ENCODE data around the gene SLC18B1. TPM values are rescaled to one million over a fixed set of nuclear protein-coding genes. Genes with fewer than 3 reads are reported as not detected.

SLC18B1 gene
- total RNA-seq = 1 to 10 TPM; 3.8 to 4.5 (median 4.3) TPM

DNA sequence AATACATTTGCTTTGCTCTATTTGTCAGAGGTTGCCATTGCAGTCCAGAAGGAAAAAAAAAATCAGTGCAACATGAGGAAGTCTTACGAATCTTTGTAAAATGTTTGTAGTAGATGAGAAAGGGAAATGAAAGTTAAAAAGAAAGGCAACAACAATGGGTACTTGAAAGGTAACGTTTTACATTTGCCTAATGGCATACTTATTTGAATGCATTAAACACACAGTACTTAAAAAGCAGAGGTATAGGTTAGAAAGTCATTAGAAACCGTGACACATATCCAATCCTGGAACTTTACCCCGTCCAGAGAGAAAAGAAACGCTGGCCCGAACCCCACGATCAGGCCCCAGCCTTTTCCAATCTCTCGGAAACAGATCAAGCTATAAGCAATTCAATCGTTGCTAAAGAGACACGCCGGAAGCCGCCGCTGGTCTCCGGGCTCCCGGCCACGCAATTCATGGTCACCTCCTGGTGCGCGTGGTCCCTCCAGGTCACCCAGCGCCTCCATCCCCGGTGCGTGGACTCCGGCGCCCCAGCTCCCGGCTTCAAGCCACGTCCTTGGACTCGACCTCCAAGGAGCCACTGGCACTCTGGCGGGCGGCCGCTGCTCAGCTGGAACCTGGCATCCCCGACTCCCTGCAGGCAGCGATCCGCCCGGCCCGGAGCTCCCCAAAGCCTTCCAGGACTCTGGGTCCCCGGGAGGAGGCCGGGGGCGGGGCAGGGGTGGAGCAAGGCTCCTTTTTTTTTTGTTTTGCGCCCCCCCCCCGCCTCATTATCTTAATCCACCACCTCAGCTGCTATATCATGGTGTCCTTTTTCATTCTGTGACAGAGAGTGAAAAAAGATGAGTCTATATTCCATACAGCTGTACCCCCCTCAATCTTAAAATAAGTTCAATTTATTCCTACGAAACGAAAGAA, at the start of gene SLC18B1:
Gene SLC18B1, minus strand, starts transcription at position 687 of the 918 bp plus-strand sequence. Its CDS starts 181 bp downstream, at position 506.
- no peaks in the 10 kb centered on the region for H3K9me3 Mint-ChIP-seq
- DNase-seq (peak; percentile 50), ATAC-seq (peak; percentile 66 to 69)
- H3K27me3 Mint-ChIP-seq (ENCODE audit: low read depth) = no peaks in the 10 kb centered on the region
- no peak within 1 kb of the TSS for H3K4me3 Mint-ChIP-seq
- H3K4me1 Mint-ChIP-seq (ENCODE audit: low read depth) = peaks cover 21% of the 10 kb centered on the region
- H3K36me3 Mint-ChIP-seq (ENCODE audit: insufficient read depth) = peaks cover 10% of the 10 kb centered on the region

- no peaks in the 10 kb centered on the region for H3K36me3 Mint-ChIP-seq (ENCODE audit: insufficient read depth)
- ATAC-seq (no peak), DNase-seq (no peak)
- H3K4me1 Mint-ChIP-seq (ENCODE audit: low read depth) = no peaks in the 10 kb centered on the region
- peaks cover 3% of the 10 kb centered on the region for H3K27me3 Mint-ChIP-seq (ENCODE audit: low read depth)
- no peak overlapping the region for H3K4me3 Mint-ChIP-seq
- H3K9me3 Mint-ChIP-seq = no peaks in the 10 kb centered on the region
These were observed 45.0 kb upstream of the SLC18B1 start for GRCh38 chr6:132843316-132844035.

DNA sequence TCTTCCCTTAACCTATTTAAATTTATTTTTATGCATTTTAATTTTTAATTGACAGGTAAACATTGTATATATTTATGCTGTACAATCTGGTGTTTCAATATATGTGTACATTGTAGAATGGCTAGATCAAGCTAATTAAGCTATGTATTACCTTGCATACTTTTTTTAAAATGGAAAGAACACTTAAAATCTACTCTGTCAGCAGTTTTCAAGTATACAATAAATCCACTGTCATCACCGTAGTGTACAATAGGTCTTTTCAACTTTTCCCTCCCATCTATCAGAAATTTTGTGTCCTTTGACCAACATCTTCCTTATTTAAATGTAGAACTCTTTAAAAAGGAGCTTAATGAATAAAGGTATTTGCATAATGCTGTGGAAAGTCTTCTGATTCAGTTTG, 43.5 kb upstream of the SLC18B1 start:
- no peaks in the 10 kb centered on the region for H3K9me3 Mint-ChIP-seq
- H3K27me3 Mint-ChIP-seq (ENCODE audit: low read depth) = peaks cover 4% of the 10 kb centered on the region
- H3K4me3 Mint-ChIP-seq = no peak overlapping the region
- no peak for ATAC-seq
- H3K4me1 Mint-ChIP-seq (ENCODE audit: low read depth) = no peaks in the 10 kb centered on the region
- no peaks in the 10 kb centered on the region for H3K36me3 Mint-ChIP-seq (ENCODE audit: insufficient read depth)
- DNase-seq = no peak

DNA sequence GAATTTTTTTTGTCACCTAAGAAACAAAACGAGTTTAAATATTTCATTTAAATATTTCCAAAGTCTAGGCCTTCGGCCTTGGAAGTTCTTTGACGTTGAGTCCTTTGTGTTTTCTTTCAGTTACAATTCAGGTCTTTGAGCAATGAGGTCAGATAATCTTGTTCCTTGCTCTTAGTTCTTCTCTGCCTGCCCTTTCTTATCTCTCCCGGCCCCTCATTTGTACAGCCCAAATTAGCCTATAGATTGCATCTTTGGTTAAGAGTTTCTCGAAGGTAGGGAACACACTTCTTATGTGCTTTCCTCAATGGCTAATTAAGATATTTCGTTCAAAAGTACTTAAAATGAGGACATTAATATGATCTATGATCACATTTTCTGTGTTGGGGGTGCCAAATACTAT, 34.5 kb upstream of the SLC18B1 start:
- DNase-seq (no peak), ATAC-seq (no peak)
- Mint-ChIP-seq H3K27me3 (ENCODE audit: low read depth) (peaks cover 2% of the 10 kb centered on the region), H3K4me3 (no peak overlapping the region), H3K9me3 (no peaks in the 10 kb centered on the region), H3K4me1 (ENCODE audit: low read depth) (no peaks in the 10 kb centered on the region), H3K36me3 (ENCODE audit: insufficient read depth) (no peaks in the 10 kb centered on the region)

- Mint-ChIP-seq H3K9me3 (no peaks in the 10 kb centered on the region), H3K4me3 (no peak overlapping the region), H3K4me1 (ENCODE audit: low read depth) (no peaks in the 10 kb centered on the region), H3K27me3 (ENCODE audit: low read depth) (no peaks in the 10 kb centered on the region), H3K36me3 (ENCODE audit: insufficient read depth) (no peaks in the 10 kb centered on the region)
- no peak for ATAC-seq
- DNase-seq = no peak
These were observed 31.9 kb upstream of the SLC18B1 start for GRCh38 chr6:132830334-132830751.

- Mint-ChIP-seq H3K4me3 (no peak overlapping the region), H3K36me3 (ENCODE audit: insufficient read depth) (peaks cover 39% of the 10 kb centered on the region), H3K9me3 (no peaks in the 10 kb centered on the region), H3K27me3 (ENCODE audit: low read depth) (no peaks in the 10 kb centered on the region), H3K4me1 (ENCODE audit: low read depth) (peaks cover 51% of the 10 kb centered on the region)
- DNase-seq (no peak), ATAC-seq (peak in 1 of 2 donors; percentile 9)
These were observed 22.4 kb upstream of the SLC18B1 start for GRCh38 chr6:132820629-132821381.

DNA sequence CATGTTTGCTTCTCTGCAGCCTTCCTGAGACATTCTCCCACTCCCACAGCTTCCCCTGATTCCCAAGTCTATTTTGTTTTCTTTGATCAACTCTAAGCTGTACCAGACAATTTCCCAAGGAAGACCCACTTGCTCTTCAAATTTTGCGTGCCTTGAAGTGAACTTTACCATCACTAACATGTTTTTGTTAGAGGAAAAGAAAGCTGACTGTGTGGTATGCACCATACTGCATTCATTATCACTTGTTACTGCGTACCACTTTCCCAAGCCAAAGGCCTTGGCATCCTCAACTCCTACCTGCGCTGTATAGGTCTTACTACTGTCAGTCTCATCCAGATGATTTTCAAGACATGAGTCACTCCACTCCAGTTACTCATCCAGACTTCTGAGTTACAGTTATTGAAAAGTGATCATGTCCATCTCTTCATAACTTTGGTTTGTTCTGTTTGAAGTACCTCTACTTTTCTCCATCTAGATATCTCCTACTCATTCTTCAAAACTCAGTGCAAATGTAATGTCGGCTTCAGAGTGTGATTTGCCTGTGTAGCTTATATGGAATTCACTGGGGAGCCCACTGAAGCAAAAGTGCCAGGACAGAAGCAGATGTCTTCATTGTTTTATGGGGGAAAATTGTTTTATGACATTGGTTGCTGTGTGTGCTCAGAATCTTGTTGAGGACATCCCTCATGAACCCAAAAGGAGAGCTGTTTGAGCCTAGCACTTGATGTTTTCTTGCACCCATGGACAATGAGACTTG, 21.1 kb upstream of the SLC18B1 start:
- DNase-seq (no peak), ATAC-seq (peak; percentile 47 to 60)
- peaks cover 51% of the 10 kb centered on the region for H3K4me1 Mint-ChIP-seq (ENCODE audit: low read depth)
- H3K27me3 Mint-ChIP-seq (ENCODE audit: low read depth) = no peaks in the 10 kb centered on the region
- H3K4me3 Mint-ChIP-seq = peak overlapping the region; percentile 99
- H3K9me3 Mint-ChIP-seq = no peaks in the 10 kb centered on the region
- H3K36me3 Mint-ChIP-seq (ENCODE audit: insufficient read depth) = peaks cover 52% of the 10 kb centered on the region

GRCh38 chr6:132818404-132819359, 20.2 kb upstream of the SLC18B1 start:
- peak; percentile 1 for ATAC-seq
- no peaks in the 10 kb centered on the region for H3K9me3 Mint-ChIP-seq

DNA sequence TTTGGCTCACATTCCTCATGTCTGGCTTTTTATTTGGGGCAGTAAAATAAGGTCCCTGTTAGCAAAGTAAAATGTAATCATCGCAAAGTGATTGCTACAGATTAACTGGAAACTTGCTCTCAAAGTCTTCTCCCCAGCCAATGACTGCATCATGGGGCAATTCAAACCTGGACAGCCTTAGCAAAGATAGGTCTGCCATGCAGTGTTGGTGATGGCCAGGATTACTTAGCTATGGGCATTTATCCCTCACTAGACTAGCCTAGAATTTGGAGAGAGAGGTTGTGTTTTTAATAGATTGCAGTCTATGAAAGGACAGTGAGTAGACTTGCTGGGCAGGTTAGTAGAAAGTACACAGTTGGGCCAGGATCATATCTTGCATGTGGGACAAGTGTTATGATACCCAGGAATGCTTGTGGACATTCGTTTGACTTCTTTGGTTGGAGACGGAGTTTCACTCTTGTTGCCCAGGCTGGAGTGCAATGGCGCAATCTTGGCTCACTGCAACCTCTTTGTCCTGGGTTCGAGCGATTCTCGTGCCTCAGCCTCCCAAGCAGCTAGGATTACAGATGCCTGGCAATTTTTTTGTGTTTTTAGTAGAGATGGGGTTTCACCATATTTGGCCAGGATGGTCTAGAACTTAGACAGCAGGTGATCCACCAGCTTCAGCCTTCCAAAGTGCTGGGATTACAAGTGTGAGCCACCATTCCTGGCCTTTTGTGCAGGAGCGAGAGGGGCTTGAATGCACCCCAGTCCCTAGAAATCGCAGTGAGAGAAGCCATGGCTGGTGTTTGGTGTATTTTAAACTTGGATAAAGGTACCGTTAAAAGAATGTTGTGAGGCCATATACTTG, 19.3 kb upstream of the SLC18B1 start:
- H3K4me3 Mint-ChIP-seq = peak overlapping the region; percentile 99
- ATAC-seq (peak in 1 of 2 donors; percentile 0), DNase-seq (no peak)
- peaks cover 51% of the 10 kb centered on the region for H3K4me1 Mint-ChIP-seq (ENCODE audit: low read depth)
- no peaks in the 10 kb centered on the region for H3K9me3 Mint-ChIP-seq
- peaks cover 54% of the 10 kb centered on the region for H3K36me3 Mint-ChIP-seq (ENCODE audit: insufficient read depth)
- H3K27me3 Mint-ChIP-seq (ENCODE audit: low read depth) = no peaks in the 10 kb centered on the region

More at GRCh38 chr6:132818404-132819359, 20.2 kb upstream of the SLC18B1 start:
- peaks cover 54% of the 10 kb centered on the region for H3K36me3 Mint-ChIP-seq (ENCODE audit: insufficient read depth)
- peak overlapping the region; percentile 99 for H3K4me3 Mint-ChIP-seq
- H3K27me3 Mint-ChIP-seq (ENCODE audit: low read depth) = no peaks in the 10 kb centered on the region
- DNase-seq = no peak
- peaks cover 45% of the 10 kb centered on the region for H3K4me1 Mint-ChIP-seq (ENCODE audit: low read depth)

DNA sequence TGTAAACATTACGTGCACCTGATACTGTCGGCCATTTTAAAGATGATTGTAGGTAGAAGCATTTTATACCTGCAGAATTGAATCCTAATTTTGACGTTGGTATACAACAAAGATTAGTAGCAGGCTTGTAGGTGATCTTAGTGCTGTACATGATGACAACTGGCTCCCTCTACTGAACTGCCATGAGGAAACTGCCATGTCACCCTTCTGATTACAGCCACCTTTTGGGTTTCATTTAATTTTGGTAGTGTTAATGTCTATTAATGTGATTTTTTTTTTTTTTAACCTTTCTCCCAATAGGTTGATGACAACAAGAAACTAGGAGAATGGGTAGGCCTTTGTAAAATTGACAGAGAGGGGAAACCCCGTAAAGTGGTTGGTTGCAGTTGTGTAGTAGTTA, 18.2 kb upstream of the SLC18B1 start:
- no peaks in the 10 kb centered on the region for H3K9me3 Mint-ChIP-seq
- peaks cover 55% of the 10 kb centered on the region for H3K4me1 Mint-ChIP-seq (ENCODE audit: low read depth)
- H3K27me3 Mint-ChIP-seq (ENCODE audit: low read depth) = no peaks in the 10 kb centered on the region
- H3K36me3 Mint-ChIP-seq (ENCODE audit: insufficient read depth) = peaks cover 54% of the 10 kb centered on the region
- no peak for DNase-seq
- H3K4me3 Mint-ChIP-seq = peak overlapping the region; percentile 99
- ATAC-seq = no peak

- peaks cover 54% of the 10 kb centered on the region for H3K36me3 Mint-ChIP-seq (ENCODE audit: insufficient read depth)
- peak overlapping the region; percentile 99 for H3K4me3 Mint-ChIP-seq
- H3K4me1 Mint-ChIP-seq (ENCODE audit: low read depth) = peaks cover 49% of the 10 kb centered on the region
- no peaks in the 10 kb centered on the region for H3K27me3 Mint-ChIP-seq (ENCODE audit: low read depth)
- no peaks in the 10 kb centered on the region for H3K9me3 Mint-ChIP-seq
- ATAC-seq (peak; percentile 4), DNase-seq (peak; percentile 15)
These were observed 16.5 kb upstream of the SLC18B1 start for GRCh38 chr6:132814716-132815570.
